ENCODE measurements around the gene LRRC34. TPM values are rescaled to one million over a fixed set of nuclear protein-coding genes. Genes with fewer than 3 reads are reported as not detected.

Gene LRRC34
- total and polyA plus RNA-seq, 4 experiments from 2014 or later, result 0.33 to 0.98 (median 0.42) TPM

GRCh38 chr3:169764882-169765612 is 47.7 kb downstream of the LRRC34 start, which contains the start of gene TERC:
TERC (minus strand) TSS chr3:169765060.
- H3K4me3 Mint-ChIP-seq, result peak within 1 kb of the TSS; percentile 94 to 98 (median 98)
- H3K36me3 Mint-ChIP-seq, result peaks cover 0 to 7% of the 10 kb centered on the region in 2 donors
- H3K27ac ChIP-seq (ENCODE audit: low read depth, low read length), result peak within 1 kb of the TSS; percentile 87
- H3K27me3 ChIP-seq (ENCODE audit: insufficient read depth, low read length), result no peaks in the 10 kb centered on the region
- no peaks in the 10 kb centered on the region for H3K9me3 ChIP-seq (ENCODE audit: control insufficient read depth in 1 of 2, low read length in 2 of 2)
- intact Hi-C loops (cut with micrococcal nuclease), result loop anchor here (1.0 to 10.0 kb wide), 7 partner anchors 8 to 1700 kb away; partner anchors contain the start of genes EIF5A2, MYNN, PHC3 and RPL22L1
- CTCF ChIA-PET (ENCODE audit: partially characterized antibody), result interaction anchor here (0.6 to 3.9 kb wide), 4 partner anchors 8 to 272 kb away, joined by 3 to 37 read pairs (median 3); partner anchors contain the start of genes GPR160 and MYNN
- peak within 1 kb of the TSS; percentile 95 to 99 (median 98) for H3K27ac Mint-ChIP-seq
- H3K9me3 Mint-ChIP-seq, result peaks cover 0 to 7% (median 0%) of the 10 kb centered on the region in 8 donors
- peaks cover 17 to 44% (median 24%) of the 10 kb centered on the region in 4 donors for H3K4me1 Mint-ChIP-seq
- peak within 1 kb of the TSS; percentile 36 to 70 for H3K4me3 ChIP-seq (ENCODE audit: low read length in 2 of 2)
- H3K27me3 Mint-ChIP-seq, result no peaks in the 10 kb centered on the region
- H3K36me3 ChIP-seq (ENCODE audit: insufficient read depth, low read length), result no peaks in the 10 kb centered on the region
- H3K4me1 ChIP-seq (ENCODE audit: insufficient read depth, low read length), result peaks cover 19% of the 10 kb centered on the region
- POLR2A ChIA-PET (ENCODE audit: partially characterized antibody), result interaction anchor here (0.8 to 4.9 kb wide), 15 partner anchors 8 to 1144 kb away, joined by 3 to 120 read pairs (median 6); partner anchors contain the start of genes EIF5A2, LRRC34, LRRIQ4 and MYNN
- DNase-seq, result peak; percentile 93 to 96 (median 95)

DNA sequence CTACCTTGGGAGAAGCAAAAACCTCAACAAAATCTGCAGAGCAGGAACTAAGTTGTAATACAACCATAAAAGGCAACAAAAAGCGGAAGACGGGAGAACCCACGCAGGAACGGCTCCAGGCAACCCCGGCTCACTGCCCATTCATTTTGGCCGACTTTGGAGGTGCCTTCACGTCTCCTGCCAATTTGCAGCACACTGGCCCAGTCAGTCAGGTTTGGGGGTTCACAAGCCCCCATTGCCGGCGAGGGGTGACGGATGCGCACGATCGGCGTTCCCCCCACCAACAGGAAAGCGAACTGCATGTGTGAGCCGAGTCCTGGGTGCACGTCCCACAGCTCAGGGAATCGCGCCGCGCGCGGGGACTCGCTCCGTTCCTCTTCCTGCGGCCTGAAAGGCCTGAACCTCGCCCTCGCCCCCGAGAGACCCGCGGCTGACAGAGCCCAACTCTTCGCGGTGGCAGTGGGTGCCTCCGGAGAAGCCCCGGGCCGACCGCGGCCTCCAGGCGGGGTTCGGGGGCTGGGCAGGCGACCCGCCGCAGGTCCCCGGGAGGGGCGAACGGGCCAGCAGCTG is 48.3 kb downstream of the LRRC34 start:
- POLR2A ChIA-PET (ENCODE audit: partially characterized antibody), result interaction anchor here (0.8 to 4.9 kb wide), 16 partner anchors 9 to 1144 kb away, joined by 3 to 120 read pairs (median 6); partner anchors contain the start of genes EIF5A2, LRRC34, LRRIQ4 and MYNN

GRCh38 chr3:169760479-169760878 is 52.2 kb downstream of the LRRC34 start:
- ChIA-PET POLR2A (ENCODE audit: partially characterized antibody) (interaction anchor here (4.9 kb wide), 1 partner anchor 13 kb away, joined by 120 read pairs; the partner anchor contains the start of gene MYNN), CTCF (ENCODE audit: partially characterized antibody) (interaction anchor here (1.0 to 1.4 kb wide), 2 partner anchors 13 to 1051 kb away, joined by 3 read pairs; partner anchors contain the start of gene MYNN)
- Mint-ChIP-seq H3K9me3 (peaks cover 0 to 5% (median 0%) of the 10 kb centered on the region in 8 donors), H3K4me3 (no peak overlapping the region), H3K27me3 (no peaks in the 10 kb centered on the region), H3K27ac (no peak overlapping the region), H3K36me3 (peaks cover 0 to 7% of the 10 kb centered on the region in 2 donors), H3K4me1 (peaks cover 18 to 39% (median 30%) of the 10 kb centered on the region in 4 donors)
- H3K4me3 ChIP-seq (ENCODE audit: low read length in 2 of 2), result no peak overlapping the region
- no peaks in the 10 kb centered on the region for H3K9me3 ChIP-seq (ENCODE audit: control insufficient read depth in 1 of 2, low read length in 2 of 2)
- no peaks in the 10 kb centered on the region for H3K27me3 ChIP-seq (ENCODE audit: insufficient read depth, low read length)
- intact Hi-C loops (cut with micrococcal nuclease), result loop anchor here (10.0 kb wide), 2 partner anchors 354 to 1704 kb away; partner anchors contain the start of gene TNIK
- no peak overlapping the region for H3K27ac ChIP-seq (ENCODE audit: low read depth, low read length)
- no peaks in the 10 kb centered on the region for H3K36me3 ChIP-seq (ENCODE audit: insufficient read depth, low read length)
- no peak for DNase-seq
- peaks cover 37% of the 10 kb centered on the region for H3K4me1 ChIP-seq (ENCODE audit: insufficient read depth, low read length)

More for the DNA sequence above, 48.3 kb downstream of the LRRC34 start:
- H3K4me3 ChIP-seq (ENCODE audit: low read length in 2 of 2), result peak overlapping the region; percentile 36 to 70
- H3K27ac ChIP-seq (ENCODE audit: low read depth, low read length), result peak overlapping the region; percentile 87
- CTCF ChIA-PET (ENCODE audit: partially characterized antibody), result interaction anchor here (0.6 to 3.9 kb wide), 7 partner anchors 9 to 592 kb away, joined by 3 to 37 read pairs (median 3); partner anchors contain the start of genes GPR160 and MYNN
- peaks cover 26% of the 10 kb centered on the region for H3K4me1 ChIP-seq (ENCODE audit: insufficient read depth, low read length)
- Mint-ChIP-seq H3K4me3 (peak overlapping the region; percentile 94 to 98 (median 98)), H3K9me3 (peaks cover 0 to 7% (median 0%) of the 10 kb centered on the region in 8 donors), H3K36me3 (peaks cover 0 to 7% of the 10 kb centered on the region in 2 donors), H3K27me3 (no peaks in the 10 kb centered on the region), H3K27ac (peak overlapping the region; percentile 95 to 99 (median 98)), H3K4me1 (peaks cover 16 to 43% (median 24%) of the 10 kb centered on the region in 4 donors)
- intact Hi-C loops (cut with micrococcal nuclease), result loop anchor here (2.0 to 10.0 kb wide), 4 partner anchors 350 to 1700 kb away; partner anchors contain the start of genes EIF5A2, SKIL and TNIK
- no peaks in the 10 kb centered on the region for H3K36me3 ChIP-seq (ENCODE audit: insufficient read depth, low read length)
- no peaks in the 10 kb centered on the region for H3K9me3 ChIP-seq (ENCODE audit: control insufficient read depth in 1 of 2, low read length in 2 of 2)
- H3K27me3 ChIP-seq (ENCODE audit: insufficient read depth, low read length), result no peaks in the 10 kb centered on the region
- peak; percentile 64 to 77 (median 73) for DNase-seq

DNA sequence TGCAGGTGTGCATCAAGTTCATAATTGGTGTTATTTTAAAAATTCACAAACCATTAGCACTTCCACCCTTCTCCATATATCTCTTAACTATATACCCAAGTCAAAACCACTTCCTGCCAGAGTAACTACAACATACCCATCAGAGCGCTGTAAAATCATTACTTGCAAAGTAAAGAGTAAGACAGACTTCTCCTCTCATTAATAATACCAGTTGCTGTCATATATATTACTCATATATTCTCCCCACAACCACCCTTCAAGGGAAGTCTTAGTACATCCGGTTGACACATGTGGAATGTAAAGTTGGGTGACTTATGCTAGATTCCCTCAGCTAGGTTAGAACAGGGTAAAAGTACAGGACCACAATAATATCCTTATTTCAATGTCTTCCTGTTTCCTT is 53.4 kb downstream of the LRRC34 start:
- Mint-ChIP-seq H3K27me3 (no peaks in the 10 kb centered on the region), H3K9me3 (peaks cover 0 to 4% (median 0%) of the 10 kb centered on the region in 8 donors), H3K4me3 (peak overlapping the region in 6 of 8 donors; percentile 0 to 53 (median 24)), H3K36me3 (peaks cover 0 to 3% of the 10 kb centered on the region in 2 donors), H3K4me1 (peaks cover 15 to 31% (median 24%) of the 10 kb centered on the region in 4 donors), H3K27ac (peak overlapping the region in 6 of 7 donors; percentile 1 to 57 (median 19))
- no peak overlapping the region for H3K27ac ChIP-seq (ENCODE audit: low read depth, low read length)
- no peaks in the 10 kb centered on the region for H3K36me3 ChIP-seq (ENCODE audit: insufficient read depth, low read length)
- peak in 3 of 5 donors; percentile 29 to 39 (median 32) for DNase-seq
- POLR2A ChIA-PET (ENCODE audit: partially characterized antibody), result interaction anchor here (0.6 to 1.5 kb wide), 3 partner anchors 10 to 207 kb away, joined by 3 to 7 read pairs (median 6); partner anchors contain the start of genes ACTRT3 and SEC62
- no peaks in the 10 kb centered on the region for H3K9me3 ChIP-seq (ENCODE audit: control insufficient read depth in 1 of 2, low read length in 2 of 2)
- peaks cover 33% of the 10 kb centered on the region for H3K4me1 ChIP-seq (ENCODE audit: insufficient read depth, low read length)
- CTCF ChIA-PET (ENCODE audit: partially characterized antibody), result no interaction called here
- no peak overlapping the region for H3K4me3 ChIP-seq (ENCODE audit: low read length in 2 of 2)
- H3K27me3 ChIP-seq (ENCODE audit: insufficient read depth, low read length), result no peaks in the 10 kb centered on the region
- intact Hi-C loops (cut with micrococcal nuclease), result no loop called here

DNA sequence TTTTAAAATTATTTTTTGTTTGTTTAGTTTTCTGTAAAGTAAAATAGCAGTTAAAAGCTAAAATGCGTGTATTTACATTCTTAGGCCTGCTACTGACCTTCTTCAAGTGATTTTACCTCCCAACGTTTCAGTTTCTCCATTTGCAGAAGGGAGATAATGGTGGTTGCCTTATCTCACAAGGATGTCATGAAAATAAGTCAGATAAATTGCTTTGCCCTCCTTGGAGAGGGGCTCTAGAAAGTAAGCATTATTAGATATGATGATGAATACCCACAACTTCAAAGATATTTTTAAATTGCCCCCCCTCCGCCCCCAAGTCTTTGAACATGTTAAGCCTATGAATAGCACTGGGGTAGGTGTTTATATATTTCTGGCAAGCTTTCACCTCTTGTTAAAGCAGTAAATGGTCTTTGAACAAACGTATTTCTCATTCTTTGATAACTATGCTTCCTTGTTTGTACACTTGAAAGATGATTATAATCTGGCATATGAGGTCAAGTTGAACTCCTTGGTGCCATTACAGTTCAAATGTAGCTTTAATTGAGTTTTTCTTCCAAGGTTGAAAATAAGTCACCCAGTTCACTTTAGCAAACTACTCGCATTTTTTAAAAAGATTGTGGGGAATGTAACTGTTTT is 54.2 kb downstream of the LRRC34 start:
- POLR2A ChIA-PET (ENCODE audit: partially characterized antibody), result interaction anchor here (1.5 kb wide), 1 partner anchor 208 kb away, joined by 7 read pairs; the partner anchor contains the start of gene SEC62
- Mint-ChIP-seq H3K4me1 (peaks cover 12 to 24% (median 18%) of the 10 kb centered on the region in 4 donors), H3K36me3 (peaks cover 0 to 1% of the 10 kb centered on the region in 2 donors), H3K4me3 (no peak overlapping the region), H3K27me3 (peaks cover 0 to 1% of the 10 kb centered on the region in 2 donors), H3K27ac (peak overlapping the region in 2 of 7 donors; percentile 19 to 31), H3K9me3 (peaks cover 0 to 1% (median 0%) of the 10 kb centered on the region in 8 donors)
- Histone ChIP-seq H3K36me3 (ENCODE audit: insufficient read depth, low read length) (no peaks in the 10 kb centered on the region), H3K4me1 (ENCODE audit: insufficient read depth, low read length) (peaks cover 27% of the 10 kb centered on the region), H3K27me3 (ENCODE audit: insufficient read depth, low read length) (no peaks in the 10 kb centered on the region), H3K4me3 (ENCODE audit: low read length in 2 of 2) (no peak overlapping the region), H3K9me3 (ENCODE audit: control insufficient read depth in 1 of 2, low read length in 2 of 2) (no peaks in the 10 kb centered on the region), H3K27ac (ENCODE audit: low read depth, low read length) (no peak overlapping the region)
- intact Hi-C loops (cut with micrococcal nuclease), result no loop called here
- no peak for DNase-seq
- CTCF ChIA-PET (ENCODE audit: partially characterized antibody), result no interaction called here

- H3K27ac ChIP-seq (ENCODE audit: low read depth, low read length), result no peak overlapping the region
- H3K9me3 Mint-ChIP-seq, result no peaks in the 10 kb centered on the region
- H3K4me3 ChIP-seq (ENCODE audit: low read length in 2 of 2), result no peak overlapping the region
- intact Hi-C loops (cut with micrococcal nuclease), result no loop called here
- H3K4me3 Mint-ChIP-seq, result no peak overlapping the region
- DNase-seq, result no peak
- peaks cover 10 to 17% (median 11%) of the 10 kb centered on the region in 4 donors for H3K4me1 Mint-ChIP-seq
- no peak overlapping the region for H3K27ac Mint-ChIP-seq
- peaks cover 6% of the 10 kb centered on the region in 2 donors for H3K27me3 Mint-ChIP-seq
- no peaks in the 10 kb centered on the region for H3K9me3 ChIP-seq (ENCODE audit: control insufficient read depth in 1 of 2, low read length in 2 of 2)
- H3K36me3 Mint-ChIP-seq, result no peaks in the 10 kb centered on the region
- CTCF ChIA-PET (ENCODE audit: partially characterized antibody), result no interaction called here
- no peaks in the 10 kb centered on the region for H3K27me3 ChIP-seq (ENCODE audit: insufficient read depth, low read length)
- POLR2A ChIA-PET (ENCODE audit: partially characterized antibody), result no interaction called here
- H3K4me1 ChIP-seq (ENCODE audit: insufficient read depth, low read length), result peaks cover 20% of the 10 kb centered on the region
- H3K36me3 ChIP-seq (ENCODE audit: insufficient read depth, low read length), result no peaks in the 10 kb centered on the region
Observed at GRCh38 chr3:169755488-169755887, 57.2 kb downstream of the LRRC34 start.

All from CD4-positive, alpha-beta memory T cell (primary cell).